Measurements from ENCODE around the gene ALPP. TPM values are rescaled to one million over a fixed set of nuclear protein-coding genes. Genes with fewer than 3 reads are reported as not detected.
"Not testable (repeated sequence)": the region's sequence is repeated elsewhere in the genome, so short reads cannot be mapped to it uniquely, and the experiment has no call there.

ALPP gene
- total RNA-seq, 1 experiment from 2014 or later = 0.20 TPM

- H3K4ac ChIP-seq (ENCODE audit: low read depth, low read length) = no peak overlapping the region
- H3K18ac ChIP-seq (ENCODE audit: insufficient read length, low read depth, low read length) = no peak overlapping the region
- TF ChIP-seq CTCF (conservative IDR thresholded peaks at IDR 0.05) = no peak
- no peak overlapping the region for H4K8ac ChIP-seq (replicated peaks; ENCODE audit: insufficient read length, low read depth, low read length)
- H3K27me3 ChIP-seq (ENCODE audit: insufficient read depth, low read length) = peaks cover 5% of the 10 kb centered on the region; the same call in 1 of the 2 replicates
- no peaks in the 10 kb centered on the region for H3K79me1 ChIP-seq (ENCODE audit: insufficient read depth, low read depth, low read length, poor library complexity, severe bottlenecking)
- Mint-ChIP-seq H3K27me3 (ENCODE audit: low read depth) (peaks cover 36% of the 10 kb centered on the region), H3K36me3 (ENCODE audit: insufficient read depth in 1 of 3, low read depth in 3 of 3) (peaks cover 1 to 63% (median 9%) of the 10 kb centered on the region in 3 experiments; a peak in 5 of 7 replicates), H3K4me1 (peaks cover 18 to 28% of the 10 kb centered on the region in 2 experiments), H3K4me3 (no peak overlapping the region), H3K9me3 (peaks cover 2 to 3% of the 10 kb centered on the region in 2 experiments; a peak in 2 of 5 replicates), H3K27ac (no peak overlapping the region)
- H3K4me2 ChIP-seq (ENCODE audit: insufficient read depth, insufficient read length, low read length) = no peak overlapping the region
- H3K23me2 ChIP-seq (ENCODE audit: insufficient read length, low read depth, low read length, poor library complexity, severe bottlenecking) = peaks cover under 1% of the 10 kb centered on the region
- H3K23ac ChIP-seq (ENCODE audit: insufficient read length, low read depth, low read length) = no peak overlapping the region
- no peak overlapping the region for H2AFZ ChIP-seq (ENCODE audit: low read length)
- no peak overlapping the region for H3K56ac ChIP-seq (ENCODE audit: insufficient read length, low read depth, low read length)
- H4K20me1 ChIP-seq (ENCODE audit: control insufficient read depth, insufficient read depth, insufficient read length) = no peaks in the 10 kb centered on the region
- no peak overlapping the region for H2BK12ac ChIP-seq (ENCODE audit: insufficient read length, low read depth, low read length)
- no peaks in the 10 kb centered on the region for H3K4me1 ChIP-seq (ENCODE audit: insufficient read depth, low read length)
- H4K5ac ChIP-seq (ENCODE audit: insufficient read length, low read depth, low read length) = no peak overlapping the region
- H2AK5ac ChIP-seq (ENCODE audit: insufficient read length, low read length) = no peak overlapping the region
- no peaks in the 10 kb centered on the region for H3K9me3 ChIP-seq (ENCODE audit: control insufficient read depth, low read depth, low read length)
- no peak overlapping the region for H2BK5ac ChIP-seq (ENCODE audit: insufficient read length, low read length)
- H3T11ph ChIP-seq (ENCODE audit: low read length) = no peak overlapping the region
- no peak overlapping the region for H3K9ac ChIP-seq (ENCODE audit: extremely low read depth, insufficient read length, low read length)
- H4K91ac ChIP-seq (ENCODE audit: insufficient read length, low read depth, low read length) = no peak overlapping the region
- no peaks in the 10 kb centered on the region for H3K79me2 ChIP-seq (ENCODE audit: insufficient read depth, low read length)
- H2BK120ac ChIP-seq (ENCODE audit: low read depth, low read length, poor library complexity, severe bottlenecking) = no peak overlapping the region
- H2BK15ac ChIP-seq (ENCODE audit: low read depth, low read length) = no peak overlapping the region
- DNase-seq = no peak
- H3K27ac ChIP-seq (ENCODE audit: insufficient read length, low read depth, low read length) = no peak overlapping the region
- H3K14ac ChIP-seq (ENCODE audit: insufficient read depth, low read length) = no peak overlapping the region
- H2BK20ac ChIP-seq (ENCODE audit: low read depth, low read length, poor library complexity, severe bottlenecking) = no peak overlapping the region
- no CpG with 5 or more reads among the region's 8 CpGs for whole genome bisulfite sequencing (ENCODE audit: extremely low coverage, insufficient read length, low lambda C conversion rate)
Observed at GRCh38 chr2:232393556-232393955, 15.0 kb downstream of the ALPP start.

GRCh38 chr2:232394431-232394830, 15.9 kb downstream of the ALPP start:
- not testable (repeated sequence) for H2AFZ ChIP-seq (ENCODE audit: low read length); H3K4me1 ChIP-seq (ENCODE audit: insufficient read depth, low read length); H3K4me3 Mint-ChIP-seq; H3K27ac Mint-ChIP-seq; H4K5ac ChIP-seq (ENCODE audit: insufficient read length, low read depth, low read length); H2BK15ac ChIP-seq (ENCODE audit: low read depth, low read length); H3K4me2 ChIP-seq (ENCODE audit: insufficient read depth, insufficient read length, low read length); H3K9me3 Mint-ChIP-seq; DNase-seq; H3K23me2 ChIP-seq (ENCODE audit: insufficient read length, low read depth, low read length, poor library complexity, severe bottlenecking); H3K9ac ChIP-seq (ENCODE audit: extremely low read depth, insufficient read length, low read length); H3K9me3 ChIP-seq (ENCODE audit: control insufficient read depth, low read depth, low read length); H2BK12ac ChIP-seq (ENCODE audit: insufficient read length, low read depth, low read length); H4K91ac ChIP-seq (ENCODE audit: insufficient read length, low read depth, low read length); H4K20me1 ChIP-seq (ENCODE audit: control insufficient read depth, insufficient read depth, insufficient read length); H3K27me3 ChIP-seq (ENCODE audit: insufficient read depth, low read length); H4K8ac ChIP-seq (replicated peaks; ENCODE audit: insufficient read length, low read depth, low read length); H3K79me2 ChIP-seq (ENCODE audit: insufficient read depth, low read length); H3K79me1 ChIP-seq (ENCODE audit: insufficient read depth, low read depth, low read length, poor library complexity, severe bottlenecking); H3K56ac ChIP-seq (ENCODE audit: insufficient read length, low read depth, low read length); H3K14ac ChIP-seq (ENCODE audit: insufficient read depth, low read length); H2BK120ac ChIP-seq (ENCODE audit: low read depth, low read length, poor library complexity, severe bottlenecking); H3T11ph ChIP-seq (ENCODE audit: low read length); H3K18ac ChIP-seq (ENCODE audit: insufficient read length, low read depth, low read length); H2BK20ac ChIP-seq (ENCODE audit: low read depth, low read length, poor library complexity, severe bottlenecking); H3K27ac ChIP-seq (ENCODE audit: insufficient read length, low read depth, low read length); H2BK5ac ChIP-seq (ENCODE audit: insufficient read length, low read length); H2AK5ac ChIP-seq (ENCODE audit: insufficient read length, low read length); H3K23ac ChIP-seq (ENCODE audit: insufficient read length, low read depth, low read length); H3K4ac ChIP-seq (ENCODE audit: low read depth, low read length)
- peaks cover 12 to 21% of the 10 kb centered on the region in 2 experiments for H3K4me1 Mint-ChIP-seq
- H3K36me3 Mint-ChIP-seq (ENCODE audit: insufficient read depth in 1 of 3, low read depth in 3 of 3) = peaks cover 0 to 67% (median 11%) of the 10 kb centered on the region in 3 experiments; a peak in 4 of 7 replicates
- peaks cover 27% of the 10 kb centered on the region for H3K27me3 Mint-ChIP-seq (ENCODE audit: low read depth)
- no CpG with 5 or more reads among the region's 7 CpGs for WGBS (ENCODE audit: extremely low coverage, insufficient read length, low lambda C conversion rate)

Data from H9 (cell line).